ENCODE results near the gene ENKD1.

ENKD1 gene

DNA sequence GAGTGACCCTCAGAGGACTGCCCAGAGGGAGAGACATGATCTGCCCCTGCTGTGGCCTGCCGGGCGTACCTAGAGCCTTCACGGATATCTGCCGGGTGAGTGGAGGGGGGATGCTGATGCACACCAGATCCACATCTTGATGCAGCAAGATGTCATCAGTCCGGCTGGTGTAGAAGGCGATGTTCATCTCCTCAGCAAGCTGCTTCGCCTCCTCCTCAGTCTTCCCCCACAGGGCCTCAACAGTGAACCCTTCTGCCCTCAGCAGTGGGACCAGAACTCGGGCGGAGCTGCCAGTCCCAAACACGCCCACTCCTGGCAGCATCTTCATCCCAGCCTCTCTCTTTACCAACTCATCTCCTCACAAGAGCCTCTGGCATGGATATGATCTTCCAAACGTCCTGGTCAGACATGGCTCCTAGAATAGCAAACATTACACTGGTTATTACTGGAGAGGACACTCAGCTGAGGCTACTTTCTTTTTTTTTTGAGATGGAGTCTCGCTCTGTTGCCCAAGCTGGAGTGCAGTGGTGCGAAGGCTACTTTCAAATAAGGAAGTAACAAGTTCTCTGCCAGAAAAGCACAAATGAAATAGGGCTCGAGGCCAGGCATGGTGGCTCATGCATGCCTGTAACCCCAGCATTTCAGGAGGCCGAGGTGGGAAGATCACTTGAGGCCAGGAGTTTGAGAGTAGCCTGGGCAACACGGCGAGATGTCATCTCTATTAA is 19.0 kb upstream of the ENKD1 start:
- Histone ChIP-seq H3K27me3 (no peaks in the 10 kb centered on the region), H3K36me3 (peaks cover 4 to 38% (median 12%) of the 10 kb centered on the region in 3 donors), H3K9me3 (no peaks in the 10 kb centered on the region), H3K4me3 (no peak overlapping the region), H3K4me1 (no peaks in the 10 kb centered on the region), H3K27ac (no peak overlapping the region)
- no peak for DNase-seq
- TF ChIP-seq CTCF (IDR thresholded peaks at IDR 0.05), result no peak
- intact Hi-C loops (cut with DNase I; ENCODE audit: low total_unique reads), result no loop called here

GRCh38 chr16:67683767-67684166 is 17.2 kb upstream of the ENKD1 start:
- Histone ChIP-seq H3K36me3 (peaks cover 4 to 46% (median 18%) of the 10 kb centered on the region in 3 donors), H3K9me3 (no peaks in the 10 kb centered on the region), H3K27ac (no peak overlapping the region), H3K4me3 (no peak overlapping the region), H3K4me1 (no peaks in the 10 kb centered on the region), H3K27me3 (no peaks in the 10 kb centered on the region)
- DNase-seq, result no peak
- intact Hi-C loops (cut with DNase I; ENCODE audit: low total_unique reads), result no loop called here
- TF ChIP-seq CTCF (IDR thresholded peaks at IDR 0.05), result no peak

GRCh38 chr16:67679935-67680897 is 13.7 kb upstream of the ENKD1 start:
- Histone ChIP-seq H3K4me1 (peaks cover 0 to 6% (median 0%) of the 10 kb centered on the region in 4 donors), H3K9me3 (no peaks in the 10 kb centered on the region), H3K4me3 (no peak overlapping the region), H3K27me3 (no peaks in the 10 kb centered on the region), H3K36me3 (peaks cover 1 to 45% (median 20%) of the 10 kb centered on the region in 3 donors), H3K27ac (no peak overlapping the region)
- intact Hi-C loops (cut with DNase I; ENCODE audit: low total_unique reads), result loop anchor here (10.0 kb wide), 1 partner anchor 245 kb away; no protein-coding TSS in a partner anchor
- no peak for TF ChIP-seq CTCF (IDR thresholded peaks at IDR 0.05)
- no peak for DNase-seq

DNA sequence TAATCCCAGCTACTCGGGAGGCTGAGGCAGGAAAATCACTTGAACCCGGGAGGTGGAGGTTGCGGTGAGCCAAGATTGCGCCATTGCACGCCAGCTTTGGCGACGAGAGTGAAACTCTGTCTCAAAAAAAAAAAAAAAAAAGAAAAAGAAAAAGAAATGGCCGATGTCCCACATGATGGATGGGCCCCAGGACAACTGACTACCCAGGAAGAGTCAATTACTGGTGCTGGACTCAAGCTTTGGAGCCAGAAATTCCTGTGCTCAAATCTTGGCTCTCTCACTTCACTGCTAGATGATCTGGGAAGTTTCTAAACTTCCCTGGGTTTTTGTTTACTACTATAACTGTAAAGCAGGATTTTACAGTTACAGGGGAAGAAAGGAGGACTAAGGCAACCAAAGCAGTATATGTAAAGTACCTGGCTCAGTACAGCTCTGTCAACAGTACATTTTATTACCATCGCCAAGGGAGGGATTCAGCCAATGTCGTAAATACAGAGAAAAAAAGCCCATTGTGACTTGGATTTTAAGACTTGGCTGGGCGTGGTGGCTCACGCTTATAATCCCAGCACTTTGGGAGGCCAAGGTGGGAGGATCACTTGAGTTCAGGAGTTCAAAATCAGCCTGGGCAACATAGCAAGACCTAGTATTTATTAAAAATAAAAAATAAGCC is 11.9 kb upstream of the ENKD1 start:
- Histone ChIP-seq H3K4me1 (peaks cover 0 to 23% (median 4%) of the 10 kb centered on the region in 4 donors), H3K27ac (no peak overlapping the region), H3K4me3 (no peak overlapping the region), H3K9me3 (no peaks in the 10 kb centered on the region), H3K36me3 (peaks cover 0 to 37% (median 12%) of the 10 kb centered on the region in 3 donors), H3K27me3 (no peaks in the 10 kb centered on the region)
- DNase-seq, result no peak
- intact Hi-C loops (cut with DNase I; ENCODE audit: low total_unique reads), result loop anchor here (10.0 kb wide), 1 partner anchor 246 kb away; no protein-coding TSS in a partner anchor
- no peak for TF ChIP-seq CTCF (IDR thresholded peaks at IDR 0.05)

DNA sequence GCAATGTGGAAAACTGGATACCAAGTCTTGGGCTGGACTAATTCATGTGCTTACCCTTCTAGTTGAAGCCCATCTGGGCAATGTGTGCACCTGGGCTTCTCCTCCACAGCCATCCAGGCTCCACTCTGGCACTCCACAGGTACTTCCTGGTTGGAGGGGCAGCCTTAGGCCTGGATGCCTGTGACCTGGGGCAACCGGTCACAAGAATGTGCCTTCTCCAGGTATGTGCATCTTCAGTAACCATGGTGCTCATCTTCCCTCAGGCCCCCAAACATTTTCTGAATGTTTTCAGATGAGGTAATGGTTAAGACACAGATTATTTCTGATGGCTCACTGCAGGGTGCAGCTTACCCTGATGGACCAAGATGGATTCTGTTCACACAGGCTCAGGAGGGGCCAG is 11.2 kb upstream of the ENKD1 start:
- Histone ChIP-seq H3K4me1 (peaks cover 0 to 31% (median 4%) of the 10 kb centered on the region in 4 donors), H3K9me3 (no peaks in the 10 kb centered on the region), H3K27me3 (no peaks in the 10 kb centered on the region), H3K27ac (no peak overlapping the region), H3K4me3 (no peak overlapping the region), H3K36me3 (peaks cover 0 to 29% (median 12%) of the 10 kb centered on the region in 3 donors)
- DNase-seq, result no peak
- TF ChIP-seq CTCF (IDR thresholded peaks at IDR 0.05), result no peak
- intact Hi-C loops (cut with DNase I; ENCODE audit: low total_unique reads), result loop anchor here (10.0 kb wide), 1 partner anchor 247 kb away; no protein-coding TSS in a partner anchor
